ENCODE measurements around the gene ACKR3.

GRCh38 chr2:236566596-236566995 is 3.0 kb upstream of the ACKR3 start:
- TF ChIP-seq CTCF (IDR thresholded peaks at IDR 0.05): no peak
- no peak for TF ChIP-seq POLR2A (IDR thresholded peaks at IDR 0.05)

Data from esophagus squamous epithelium (tissue), 4 donors.